Raji (cell line): ENCODE results near the gene SLC39A7.
A peak's percentile ranks its signal among the peaks of the same experiment; 100 is the strongest.

Experiments
- POLR2A ChIP-seq: IDR thresholded peaks from 2 replicates; pipeline ENCODE4 v1.6.1; 2011; ENCODE audit warnings: low read depth, low read length, control low read depth; ENCODE audit not compliant: insufficient read depth

Gene SLC39A7

DNA sequence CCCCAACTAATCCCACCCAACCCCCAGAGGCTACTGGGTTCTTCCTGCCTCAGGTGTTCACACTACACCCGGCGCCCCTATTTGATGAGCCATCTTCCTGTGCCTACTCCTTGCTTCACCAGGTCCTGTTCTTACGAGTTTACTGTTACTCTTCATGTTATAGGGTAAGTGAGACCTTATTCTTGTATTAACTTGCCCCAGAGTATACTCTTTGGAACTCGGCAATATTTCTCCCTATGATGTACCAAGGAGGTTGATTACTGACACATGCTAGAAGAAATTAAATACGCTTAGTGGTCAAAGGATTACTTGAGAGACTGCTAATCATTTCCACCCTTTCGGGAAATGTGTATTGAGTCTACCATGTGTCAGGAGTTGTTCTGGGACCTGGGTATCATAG lies 16.6 kb downstream of the SLC39A7 start:
- TF ChIP-seq POLR2A: no peak

DNA sequence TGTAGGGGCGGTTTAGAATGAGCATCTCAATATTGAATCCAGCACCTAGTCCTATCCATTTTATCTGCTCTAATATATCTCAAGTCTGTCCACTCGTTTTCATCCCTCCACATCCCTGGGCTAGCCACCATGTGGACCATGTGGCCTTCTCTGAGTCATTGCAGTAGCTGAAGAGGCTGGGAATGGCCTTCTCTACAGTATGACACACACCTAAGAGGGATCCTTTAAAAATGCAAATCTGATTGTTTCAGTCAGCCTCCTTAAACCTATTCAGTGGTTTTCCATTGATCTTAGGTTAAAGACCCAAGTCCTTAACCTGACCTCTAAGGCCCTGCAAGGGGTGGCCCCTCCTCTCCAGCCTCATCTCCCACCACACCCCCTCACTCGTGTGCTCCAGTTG lies 17.0 kb downstream of the SLC39A7 start:
- no peak for TF ChIP-seq POLR2A

DNA sequence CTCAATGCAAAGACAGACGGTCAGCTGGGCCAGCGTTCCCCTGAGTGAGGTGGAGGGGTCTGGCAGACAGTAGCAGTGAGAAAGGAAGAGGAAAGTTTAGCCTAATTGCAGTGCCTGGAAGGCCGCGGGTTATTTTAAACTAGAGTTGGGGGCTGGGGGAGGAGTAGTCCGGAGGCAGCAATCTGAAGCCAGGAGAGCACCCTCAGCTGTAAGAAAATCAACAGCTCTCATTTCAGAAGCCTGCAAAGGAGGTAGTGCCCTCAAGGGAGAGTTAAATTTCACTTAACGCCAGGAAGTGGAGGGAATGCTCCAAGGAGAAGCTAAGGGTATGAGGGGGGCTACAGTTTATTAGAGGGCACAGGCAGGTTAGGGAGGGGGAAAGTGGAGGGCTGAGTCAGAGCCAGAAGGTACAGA lies 34.6 kb downstream of the SLC39A7 start:
- TF ChIP-seq POLR2A: no peak

DNA sequence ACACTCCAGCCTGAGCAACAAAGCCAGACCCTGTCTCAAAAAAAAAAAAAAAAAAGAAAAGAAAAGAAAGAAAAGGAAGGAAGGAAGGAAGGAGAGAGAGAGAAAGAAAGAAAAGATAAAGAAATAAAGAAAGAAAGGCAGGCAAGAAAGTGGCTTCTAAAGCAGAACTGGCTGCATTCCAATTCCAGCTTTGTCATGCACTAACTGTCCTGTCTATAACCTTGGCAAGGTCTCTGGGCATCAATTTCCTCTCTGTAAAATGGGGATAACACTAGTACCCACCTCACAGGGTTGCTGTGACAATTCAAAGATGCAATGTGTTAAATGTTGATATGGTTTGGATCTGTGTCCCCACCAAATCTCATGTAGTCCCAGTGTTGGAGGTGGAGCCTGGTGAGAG lies 35.7 kb downstream of the SLC39A7 start:
- no peak for TF ChIP-seq POLR2A

DNA sequence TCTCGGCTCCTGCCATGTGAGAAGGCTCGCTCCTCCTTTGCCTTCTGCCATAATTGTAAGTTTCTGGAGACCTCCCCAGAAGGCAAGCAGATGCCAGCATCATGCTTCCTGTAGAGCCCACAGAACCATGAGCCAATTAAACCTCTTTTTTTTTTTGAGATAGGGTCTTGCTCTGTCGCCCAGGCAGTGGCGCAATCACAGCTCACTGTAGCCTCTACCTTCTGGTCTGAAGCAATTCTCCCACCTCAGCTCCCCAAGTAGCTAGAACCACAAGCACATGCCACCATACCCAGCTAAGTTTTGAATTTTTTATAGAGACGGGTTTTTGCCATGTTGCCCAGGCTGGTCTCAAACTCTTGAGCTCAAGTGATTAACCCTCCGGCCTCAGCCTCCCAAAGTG lies 36.2 kb downstream of the SLC39A7 start:
- TF ChIP-seq POLR2A: no peak

DNA sequence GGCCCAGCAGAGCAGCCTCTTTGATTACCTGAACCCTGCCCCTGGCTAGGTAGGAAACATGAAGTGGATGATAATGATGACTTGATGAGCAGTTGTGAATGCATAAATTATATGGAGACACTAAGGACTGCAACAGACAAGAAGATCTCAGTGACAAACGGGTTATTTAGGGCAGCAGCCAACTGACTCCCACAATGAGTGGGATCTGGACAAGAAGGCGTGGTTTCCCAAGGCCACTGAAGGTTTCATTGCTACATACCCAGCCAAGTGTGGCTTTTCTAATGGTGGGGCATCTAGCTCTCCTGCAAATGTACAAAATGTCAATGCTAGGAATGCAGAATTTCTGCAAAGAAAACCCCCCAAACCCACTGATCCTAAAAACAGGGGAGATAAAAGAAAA lies 37.1 kb downstream of the SLC39A7 start:
- no peak for TF ChIP-seq POLR2A

DNA sequence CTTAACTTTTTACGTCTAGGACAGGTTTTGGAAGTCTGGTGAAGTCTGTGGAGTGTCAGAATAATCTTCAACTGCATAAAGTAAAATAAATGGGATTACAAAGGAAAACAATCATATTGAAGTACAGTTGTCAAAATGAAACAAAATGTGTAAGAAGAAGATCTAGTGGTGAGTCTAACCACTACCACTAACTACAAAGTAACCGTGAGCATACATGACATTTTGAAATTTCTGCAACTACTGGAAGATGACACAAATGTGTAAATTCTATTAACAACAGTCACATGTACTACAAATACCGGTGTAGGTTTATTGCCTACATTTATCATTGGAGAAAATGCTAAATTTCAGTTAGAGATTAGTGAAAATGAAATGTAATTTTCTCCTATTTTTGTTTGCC lies 41.3 kb downstream of the SLC39A7 start:
- TF ChIP-seq POLR2A: no peak

DNA sequence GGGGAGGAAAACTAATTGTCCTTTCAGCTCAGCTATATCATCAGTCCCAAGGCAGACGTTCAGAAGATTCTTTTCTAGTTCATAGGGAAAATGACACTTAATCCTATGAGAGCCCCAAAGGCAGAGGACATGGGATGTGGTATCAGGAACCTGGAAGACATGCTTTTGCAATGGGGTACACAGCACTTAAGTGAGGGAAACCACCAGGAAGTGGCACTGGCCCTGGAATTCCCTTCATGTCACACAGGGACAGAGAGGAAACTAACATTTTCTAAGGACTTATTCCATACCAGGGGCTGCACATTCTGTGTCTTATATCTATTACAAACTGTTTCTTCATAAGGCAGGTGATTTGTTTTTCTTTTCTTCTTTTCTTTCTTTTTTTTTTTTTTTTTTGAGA lies 42.8 kb downstream of the SLC39A7 start:
- no peak for TF ChIP-seq POLR2A

DNA sequence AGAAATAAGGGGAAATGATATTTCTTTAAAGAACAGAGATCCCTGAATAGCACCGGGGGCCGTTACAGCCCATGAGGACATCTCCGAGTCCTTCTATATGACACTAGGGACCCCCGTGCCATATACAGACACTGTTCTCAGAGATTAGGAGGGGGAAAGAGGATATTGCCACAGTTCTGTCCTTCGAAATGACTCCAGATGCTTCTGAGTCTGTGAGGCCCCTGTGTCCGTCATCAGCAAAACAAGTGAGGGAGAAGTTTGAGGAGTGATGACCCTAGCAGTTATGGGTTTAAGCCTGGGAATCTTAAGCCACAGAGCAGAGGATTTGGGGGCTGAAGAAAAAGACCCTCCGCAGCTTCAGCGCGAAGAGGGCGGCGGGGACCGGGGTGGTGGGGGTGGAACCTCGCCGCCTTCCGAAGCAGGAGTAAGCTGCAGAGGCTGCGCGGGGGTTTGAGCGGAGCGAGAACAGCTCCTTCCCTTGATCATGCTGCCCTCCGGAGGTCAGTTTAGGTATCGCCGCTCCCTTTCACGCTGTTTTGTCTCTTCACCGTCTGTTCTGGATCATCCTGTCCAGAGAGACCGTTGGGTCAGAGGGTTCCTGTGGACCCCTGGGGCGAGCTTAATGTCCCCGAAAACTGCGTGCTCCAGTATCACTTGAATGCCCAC lies 47.4 kb downstream of the SLC39A7 start:
- TF ChIP-seq POLR2A: peak; percentile 49; the same call in 1 of the 2 replicates

DNA sequence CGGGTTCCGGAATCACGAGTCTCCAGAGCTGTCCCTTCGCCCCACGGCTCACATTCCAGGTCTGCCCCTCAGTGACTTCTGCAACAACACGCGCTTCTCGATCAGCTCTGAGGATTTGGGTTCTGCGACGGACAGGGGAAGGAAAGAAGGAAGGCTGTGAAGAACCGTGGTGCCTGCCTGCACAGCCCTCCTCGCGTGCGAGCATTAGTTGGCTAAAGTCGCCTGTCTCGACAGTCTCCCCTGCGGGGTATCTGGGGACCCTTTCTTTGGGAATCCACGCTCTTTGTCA lies 47.9 kb downstream of the SLC39A7 start:
- TF ChIP-seq POLR2A: no peak

DNA sequence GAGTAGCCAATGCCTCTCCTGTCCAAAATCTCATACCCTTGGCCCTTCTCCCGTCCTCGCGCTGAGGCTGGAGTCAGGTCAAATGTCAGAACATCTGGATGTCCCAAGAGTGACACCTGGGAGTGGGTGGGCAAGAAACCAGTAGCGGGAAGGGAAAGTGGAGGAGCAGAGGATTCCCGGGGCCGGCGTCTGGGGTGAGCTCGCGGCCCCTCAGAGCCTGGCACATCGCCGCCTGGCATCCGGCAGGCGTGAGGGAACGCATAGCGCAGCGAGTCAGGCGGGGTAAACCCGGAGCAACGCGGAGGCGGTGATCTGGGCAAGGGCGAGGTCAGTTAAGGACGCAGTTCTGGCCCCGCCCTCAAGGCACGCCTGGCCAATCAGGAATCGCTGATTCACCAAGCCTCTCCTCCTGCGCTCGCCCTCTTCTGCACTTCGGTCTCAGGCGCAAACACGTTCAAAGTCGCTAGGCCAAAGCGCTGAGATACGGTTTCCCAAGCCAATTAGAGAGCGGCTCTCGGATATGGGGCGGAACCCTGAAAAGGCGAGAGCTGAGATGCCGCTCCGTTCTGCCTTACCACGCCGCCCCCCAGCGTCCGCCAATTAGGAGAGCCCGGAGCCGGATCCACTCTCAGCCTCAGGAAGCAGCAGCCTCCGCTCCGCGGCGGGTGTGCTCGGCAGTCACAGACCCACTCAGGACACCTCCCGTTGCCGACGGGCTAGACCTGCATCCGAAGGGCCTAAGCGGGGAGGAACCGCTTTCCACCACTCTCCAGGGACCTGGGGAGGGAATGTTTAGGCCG lies 48.5 kb downstream of the SLC39A7 start:
- peak; percentile 95 for TF ChIP-seq POLR2A

DNA sequence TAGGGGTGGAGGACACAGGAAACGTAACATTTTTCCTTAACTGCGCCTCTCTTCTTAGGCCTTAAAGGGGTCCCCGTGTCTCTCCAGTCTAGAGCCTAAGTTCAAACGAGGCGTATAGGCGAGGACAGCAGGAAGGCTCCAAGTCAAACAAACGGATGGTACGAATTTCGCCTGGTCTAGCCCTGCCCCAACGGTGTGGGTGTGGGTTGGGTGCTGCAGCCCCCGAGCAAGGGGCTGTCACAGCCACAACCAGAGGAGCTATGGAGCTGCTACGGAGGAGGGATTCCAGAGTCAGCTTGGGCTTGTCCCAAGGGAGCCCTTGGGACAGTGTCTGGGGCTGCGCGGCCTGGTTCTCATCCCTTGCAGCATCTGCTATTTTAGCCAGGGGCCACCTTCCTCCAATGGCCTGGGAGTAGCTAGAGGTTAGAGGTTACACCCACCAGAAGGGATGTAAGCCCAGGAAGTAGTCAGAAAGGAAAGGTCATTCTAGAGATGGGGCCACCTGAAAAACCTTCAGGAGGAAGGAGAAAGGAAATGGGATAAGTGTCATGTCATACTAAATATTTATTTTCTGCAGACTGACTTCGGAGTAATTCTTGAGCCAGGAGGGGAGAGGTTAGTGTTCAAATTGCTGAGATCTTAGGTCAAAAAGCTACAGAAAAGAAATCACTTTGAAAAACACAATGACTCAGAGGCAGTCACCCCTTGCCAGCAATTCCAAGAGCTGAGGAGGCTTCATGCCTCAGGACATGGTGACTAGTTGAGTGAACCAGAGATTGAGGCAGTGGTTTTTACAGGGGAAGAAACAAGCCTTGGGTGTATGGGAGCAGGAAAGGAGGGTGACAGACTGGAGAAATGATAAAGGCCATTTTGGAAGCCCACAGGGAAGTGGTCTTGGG lies 49.3 kb downstream of the SLC39A7 start:
- TF ChIP-seq POLR2A: no peak

DNA sequence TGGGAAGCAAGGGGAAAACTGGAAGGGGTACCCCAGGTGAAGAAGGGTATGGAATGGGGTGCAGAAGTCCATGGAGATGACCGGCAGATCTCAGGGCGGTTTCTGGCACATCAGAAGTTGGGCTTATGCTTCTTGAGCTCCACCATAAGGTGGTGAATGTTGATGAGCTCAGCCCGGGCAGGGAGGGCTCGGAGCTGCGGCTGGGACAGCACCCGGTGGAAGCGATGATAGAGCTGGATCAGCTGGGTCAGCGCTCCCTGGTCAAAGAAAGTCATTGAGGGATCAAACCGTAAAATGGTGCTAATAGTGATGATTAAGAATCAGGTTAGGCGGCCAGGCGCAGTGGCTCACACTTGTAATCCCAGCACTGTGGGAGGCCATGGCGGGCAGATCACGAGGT lies 50.1 kb downstream of the SLC39A7 start:
- TF ChIP-seq POLR2A: 0 out of 2 replicates have a peak, but pooled peaks have one; percentile 27

DNA sequence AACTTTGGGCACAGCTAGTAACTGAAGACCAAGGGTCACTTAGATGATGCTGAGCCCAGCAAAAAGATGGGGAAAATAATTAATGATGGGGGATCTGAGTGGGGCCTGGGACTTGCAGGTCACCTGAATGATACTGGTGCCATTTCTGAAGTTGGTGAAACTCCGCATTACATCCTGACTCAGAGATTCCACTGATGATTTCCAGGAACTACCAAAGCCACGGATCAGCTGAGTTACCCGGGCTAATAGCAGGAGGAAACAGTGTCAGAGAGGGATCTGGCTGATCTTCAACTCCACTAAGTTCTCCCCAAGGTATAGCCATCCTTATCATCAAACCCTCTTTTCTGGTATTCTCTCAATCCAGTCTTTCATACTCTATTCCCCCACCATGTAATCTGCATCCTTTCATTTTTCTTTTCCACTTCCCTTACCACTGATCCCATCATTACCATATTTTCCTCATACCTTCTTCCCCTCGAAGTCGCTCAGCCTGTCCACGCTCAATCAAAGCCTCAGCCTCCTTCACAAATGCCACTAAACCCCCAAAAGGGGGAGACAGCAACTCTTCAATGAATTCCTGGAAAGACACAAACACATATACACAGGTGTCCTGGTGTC lies 50.8 kb downstream of the SLC39A7 start:
- no peak for TF ChIP-seq POLR2A

DNA sequence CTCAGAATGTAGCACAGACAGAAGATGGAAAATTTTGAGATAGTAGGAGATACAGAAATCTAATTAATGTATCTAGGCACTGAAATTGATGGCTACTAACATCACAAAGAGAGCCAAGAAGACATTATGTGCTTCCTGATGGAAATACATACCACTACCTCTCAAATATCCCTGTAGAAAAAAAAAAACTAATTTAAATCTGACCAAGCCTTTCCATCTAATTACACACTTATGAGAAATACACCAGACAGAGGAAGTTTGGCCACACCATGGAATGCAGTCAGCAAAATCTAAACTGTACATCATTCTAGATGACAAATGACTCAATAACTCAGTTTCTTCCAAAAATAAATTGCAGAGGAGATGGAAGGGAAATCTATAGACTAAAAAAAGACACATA lies 52.1 kb downstream of the SLC39A7 start:
- TF ChIP-seq POLR2A: no peak
